WTC11 (cell line): Measurements from ENCODE around the gene STAG1. TPM values are rescaled to one million over a fixed set of nuclear protein-coding genes. Genes with fewer than 3 reads are reported as not detected.

Experiments
- ATAC-seq: fragments of 200-7000 bp; cut with Tn5 transposase; 2 replicates; pipeline ENCODE4 v1.10.0; 2021; ENCODE audit warnings: mild to moderate bottlenecking, moderate library complexity
- CTCF ChIA-PET: fragments of 300-600 bp; sonication (Branson Sonifier 250); formaldehyde crosslinking; loops from one replicate; lab custom pipeline; 2021; ENCODE audit warnings: antibody characterized with exemption; lab: Charles Lee
- POLR2A ChIA-PET: fragments of 350-600 bp; sonication (Branson Sonifier 250); formaldehyde crosslinking; loops from one replicate; lab custom pipeline; 2021; ENCODE audit warnings: antibody characterized with exemption; lab: Charles Lee
- DNase-seq: peaks from one replicate; pipeline ENCODE4 v3.0.0; 2021; ENCODE audit warnings: low spot score
- H3K27ac Mint-ChIP-seq: 2 replicates; pipeline ENCODE4 v1.8.0; 2021; ENCODE audit warnings: mixed read lengths
- H3K27me3 Mint-ChIP-seq: 2 replicates; pipeline ENCODE4 v1.8.0; 2021; ENCODE audit warnings: low read depth, mild to moderate bottlenecking, moderate library complexity, mixed read lengths
- H3K36me3 Mint-ChIP-seq: 2 replicates; pipeline ENCODE4 v1.8.0; 2021; ENCODE audit warnings: mixed read lengths
- H3K4me1 Mint-ChIP-seq: 2 replicates; pipeline ENCODE4 v1.8.0; 2022; ENCODE audit warnings: mixed read lengths
- H3K4me3 Mint-ChIP-seq: 2 replicates; pipeline ENCODE4 v1.8.0; 2021; ENCODE audit warnings: mild to moderate bottlenecking, moderate library complexity, mixed read lengths
- H3K9me3 Mint-ChIP-seq: 2 replicates; pipeline ENCODE4 v1.8.0; 2021; ENCODE audit warnings: mixed read lengths
- JAZF1 ChIP-seq: fragments of 250-450 bp; sonication (Bioruptor Pico); IDR thresholded peaks from 2 replicates; pipeline ENCODE4 v1.9.0; 2021; ENCODE audit warnings: moderate library complexity, mild to moderate bottlenecking, inconsistent platforms
- MYBL2 ChIP-seq: sonication (generic); formaldehyde crosslinking; IDR thresholded peaks from 2 replicates; pipeline ENCODE4 v1.8.1; 2023; ENCODE audit warnings: mild to moderate bottlenecking, moderate library complexity, missing genetic modification reagents
- NFYB ChIP-seq: sonication (generic); formaldehyde crosslinking; conservative IDR thresholded peaks from 2 replicates; pipeline ENCODE4 v1.8.0; 2022; ENCODE audit warnings: low read depth, missing genetic modification reagents
- NR1H2 ChIP-seq: sonication (generic); formaldehyde crosslinking; IDR thresholded peaks from 2 replicates; pipeline ENCODE4 v1.9.0; 2021; ENCODE audit warnings: mild to moderate bottlenecking, moderate library complexity, missing genetic modification reagents
- NR2C2 ChIP-seq: sonication (generic); formaldehyde crosslinking; IDR thresholded peaks from 2 replicates; pipeline ENCODE4 v1.8.0; 2022; ENCODE audit warnings: mild to moderate bottlenecking, missing genetic modification reagents
- TP53 ChIP-seq: sonication (generic); formaldehyde crosslinking; IDR thresholded peaks from 2 replicates; pipeline ENCODE4 v1.8.1; 2023; ENCODE audit warnings: mild to moderate bottlenecking, missing genetic modification reagents
- ZNF138 ChIP-seq: sonication (generic); formaldehyde crosslinking; conservative IDR thresholded peaks from 2 replicates; pipeline ENCODE4 v1.8.1; 2022; ENCODE audit warnings: mild to moderate bottlenecking, moderate library complexity, missing genetic modification reagents
- ZNF317 ChIP-seq: sonication (generic); formaldehyde crosslinking; IDR thresholded peaks from 2 replicates; pipeline ENCODE4 v1.8.1; 2023; ENCODE audit warnings: low read depth, mild to moderate bottlenecking, moderate library complexity, missing genetic modification reagents, borderline replicate concordance
- total RNA-seq: library from RNA; stranded (reverse); gene quantifications from 3 replicates; pipeline ENCODE4 v1.2.3, GENCODE V29; 2021
- TF ChIP-seq, protein P1 (sequence below): sonication (generic); formaldehyde crosslinking; IDR thresholded peaks from 2 replicates; pipeline ENCODE4 v1.8.1; 2022; ENCODE audit warnings: low read depth, missing genetic modification reagents, borderline replicate concordance
- TF ChIP-seq, protein P2 (sequence below): sonication (generic); formaldehyde crosslinking; IDR thresholded peaks from 2 replicates; pipeline ENCODE4 v1.8.1; 2023; ENCODE audit warnings: mild to moderate bottlenecking, missing genetic modification reagents
- TF ChIP-seq, protein P3 (sequence below): sonication (generic); formaldehyde crosslinking; IDR thresholded peaks from 2 replicates; pipeline ENCODE4 v1.8.0; 2023; ENCODE audit warnings: mild to moderate bottlenecking, missing genetic modification reagents
- TF ChIP-seq, protein P4 (sequence below): sonication (generic); formaldehyde crosslinking; IDR thresholded peaks from 2 replicates; pipeline ENCODE4 v1.8.0; 2022; ENCODE audit warnings: mild to moderate bottlenecking, missing genetic modification reagents
- TF ChIP-seq, protein P5 (sequence below): sonication (generic); formaldehyde crosslinking; IDR thresholded peaks from 2 replicates; pipeline ENCODE4 v1.8.0; 2022; ENCODE audit warnings: missing genetic modification reagents
- TF ChIP-seq, protein P6 (sequence below): fragments of 250-450 bp; sonication (Bioruptor Pico); IDR thresholded peaks from 2 replicates; pipeline ENCODE4 v1.8.0; 2021; ENCODE audit warnings: mild to moderate bottlenecking
- TF ChIP-seq, protein P7 (sequence below): sonication (generic); formaldehyde crosslinking; IDR thresholded peaks from 2 replicates; pipeline ENCODE4 v1.8.0; 2022; ENCODE audit warnings: mild to moderate bottlenecking, missing genetic modification reagents
- TF ChIP-seq, protein P8 (sequence below): fragments of 250-450 bp; sonication (Bioruptor Pico); conservative IDR thresholded peaks from 2 replicates; pipeline ENCODE4 v1.9.0; 2021; ENCODE audit warnings: mild to moderate bottlenecking
- TF ChIP-seq, protein P9 (sequence below): sonication (generic); formaldehyde crosslinking; conservative IDR thresholded peaks from 2 replicates; pipeline ENCODE4 v1.8.1; 2022; ENCODE audit warnings: mild to moderate bottlenecking, missing genetic modification reagents

STAG1 gene
- total RNA-seq, 1 experiment from 2014 or later = 20.7 TPM

DNA sequence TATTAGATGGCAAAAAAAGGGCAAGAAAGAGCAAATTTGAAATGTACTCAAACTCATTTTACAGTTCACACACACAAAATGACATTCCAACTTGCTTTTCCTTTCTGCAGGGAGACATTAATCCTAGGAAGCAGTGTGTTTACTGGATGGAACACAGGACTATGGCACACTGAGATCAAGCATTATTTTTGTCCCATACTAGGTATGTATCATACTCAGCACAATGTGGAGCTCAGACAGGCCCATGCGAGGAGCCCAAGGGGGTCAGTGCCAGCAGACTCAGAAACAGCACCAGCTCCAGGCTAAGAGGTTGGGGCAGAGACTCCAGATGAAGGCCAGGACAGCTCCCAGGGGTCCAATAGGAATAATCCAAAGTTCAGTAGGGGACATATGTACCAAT, 36.0 kb upstream of the STAG1 start:
- Mint-ChIP-seq H3K27me3 (no peaks in the 10 kb centered on the region), H3K27ac (no peak overlapping the region), H3K36me3 (no peaks in the 10 kb centered on the region), H3K4me1 (peaks cover 15% of the 10 kb centered on the region), H3K4me3 (no peak overlapping the region), H3K9me3 (peaks cover 8% of the 10 kb centered on the region)
- TF ChIP-seq, protein P1, sequence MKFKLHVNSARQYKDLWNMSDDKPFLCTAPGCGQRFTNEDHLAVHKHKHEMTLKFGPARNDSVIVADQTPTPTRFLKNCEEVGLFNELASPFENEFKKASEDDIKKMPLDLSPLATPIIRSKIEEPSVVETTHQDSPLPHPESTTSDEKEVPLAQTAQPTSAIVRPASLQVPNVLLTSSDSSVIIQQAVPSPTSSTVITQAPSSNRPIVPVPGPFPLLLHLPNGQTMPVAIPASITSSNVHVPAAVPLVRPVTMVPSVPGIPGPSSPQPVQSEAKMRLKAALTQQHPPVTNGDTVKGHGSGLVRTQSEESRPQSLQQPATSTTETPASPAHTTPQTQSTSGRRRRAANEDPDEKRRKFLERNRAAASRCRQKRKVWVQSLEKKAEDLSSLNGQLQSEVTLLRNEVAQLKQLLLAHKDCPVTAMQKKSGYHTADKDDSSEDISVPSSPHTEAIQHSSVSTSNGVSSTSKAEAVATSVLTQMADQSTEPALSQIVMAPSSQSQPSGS (CRISPR knock-in tag) = no peak
- no peak for TF ChIP-seq TP53 (CRISPR knock-in tag)
- TF ChIP-seq NFYB (CRISPR knock-in tag) = no peak
- TF ChIP-seq, protein P2, sequence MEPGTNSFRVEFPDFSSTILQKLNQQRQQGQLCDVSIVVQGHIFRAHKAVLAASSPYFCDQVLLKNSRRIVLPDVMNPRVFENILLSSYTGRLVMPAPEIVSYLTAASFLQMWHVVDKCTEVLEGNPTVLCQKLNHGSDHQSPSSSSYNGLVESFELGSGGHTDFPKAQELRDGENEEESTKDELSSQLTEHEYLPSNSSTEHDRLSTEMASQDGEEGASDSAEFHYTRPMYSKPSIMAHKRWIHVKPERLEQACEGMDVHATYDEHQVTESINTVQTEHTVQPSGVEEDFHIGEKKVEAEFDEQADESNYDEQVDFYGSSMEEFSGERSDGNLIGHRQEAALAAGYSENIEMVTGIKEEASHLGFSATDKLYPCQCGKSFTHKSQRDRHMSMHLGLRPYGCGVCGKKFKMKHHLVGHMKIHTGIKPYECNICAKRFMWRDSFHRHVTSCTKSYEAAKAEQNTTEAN (CRISPR knock-in tag) = no peak
- TF ChIP-seq, protein P3, sequence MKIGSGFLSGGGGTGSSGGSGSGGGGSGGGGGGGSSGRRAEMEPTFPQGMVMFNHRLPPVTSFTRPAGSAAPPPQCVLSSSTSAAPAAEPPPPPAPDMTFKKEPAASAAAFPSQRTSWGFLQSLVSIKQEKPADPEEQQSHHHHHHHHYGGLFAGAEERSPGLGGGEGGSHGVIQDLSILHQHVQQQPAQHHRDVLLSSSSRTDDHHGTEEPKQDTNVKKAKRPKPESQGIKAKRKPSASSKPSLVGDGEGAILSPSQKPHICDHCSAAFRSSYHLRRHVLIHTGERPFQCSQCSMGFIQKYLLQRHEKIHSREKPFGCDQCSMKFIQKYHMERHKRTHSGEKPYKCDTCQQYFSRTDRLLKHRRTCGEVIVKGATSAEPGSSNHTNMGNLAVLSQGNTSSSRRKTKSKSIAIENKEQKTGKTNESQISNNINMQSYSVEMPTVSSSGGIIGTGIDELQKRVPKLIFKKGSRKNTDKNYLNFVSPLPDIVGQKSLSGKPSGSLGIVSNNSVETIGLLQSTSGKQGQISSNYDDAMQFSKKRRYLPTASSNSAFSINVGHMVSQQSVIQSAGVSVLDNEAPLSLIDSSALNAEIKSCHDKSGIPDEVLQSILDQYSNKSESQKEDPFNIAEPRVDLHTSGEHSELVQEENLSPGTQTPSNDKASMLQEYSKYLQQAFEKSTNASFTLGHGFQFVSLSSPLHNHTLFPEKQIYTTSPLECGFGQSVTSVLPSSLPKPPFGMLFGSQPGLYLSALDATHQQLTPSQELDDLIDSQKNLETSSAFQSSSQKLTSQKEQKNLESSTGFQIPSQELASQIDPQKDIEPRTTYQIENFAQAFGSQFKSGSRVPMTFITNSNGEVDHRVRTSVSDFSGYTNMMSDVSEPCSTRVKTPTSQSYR (CRISPR knock-in tag) = no peak
- no peak for TF ChIP-seq ZNF317 (CRISPR knock-in tag)
- TF ChIP-seq, protein P4, sequence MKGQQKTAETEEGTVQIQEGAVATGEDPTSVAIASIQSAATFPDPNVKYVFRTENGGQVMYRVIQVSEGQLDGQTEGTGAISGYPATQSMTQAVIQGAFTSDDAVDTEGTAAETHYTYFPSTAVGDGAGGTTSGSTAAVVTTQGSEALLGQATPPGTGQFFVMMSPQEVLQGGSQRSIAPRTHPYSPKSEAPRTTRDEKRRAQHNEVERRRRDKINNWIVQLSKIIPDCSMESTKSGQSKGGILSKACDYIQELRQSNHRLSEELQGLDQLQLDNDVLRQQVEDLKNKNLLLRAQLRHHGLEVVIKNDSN (CRISPR knock-in tag) = no peak
- POLR2A ChIA-PET = no interaction called here
- DNase-seq (no peak), ATAC-seq (no peak)
- CTCF ChIA-PET = interaction anchor here (1.8 kb wide), 1 partner anchor 225 kb away, joined by 4 read pairs; no protein-coding TSS in a partner anchor

DNA sequence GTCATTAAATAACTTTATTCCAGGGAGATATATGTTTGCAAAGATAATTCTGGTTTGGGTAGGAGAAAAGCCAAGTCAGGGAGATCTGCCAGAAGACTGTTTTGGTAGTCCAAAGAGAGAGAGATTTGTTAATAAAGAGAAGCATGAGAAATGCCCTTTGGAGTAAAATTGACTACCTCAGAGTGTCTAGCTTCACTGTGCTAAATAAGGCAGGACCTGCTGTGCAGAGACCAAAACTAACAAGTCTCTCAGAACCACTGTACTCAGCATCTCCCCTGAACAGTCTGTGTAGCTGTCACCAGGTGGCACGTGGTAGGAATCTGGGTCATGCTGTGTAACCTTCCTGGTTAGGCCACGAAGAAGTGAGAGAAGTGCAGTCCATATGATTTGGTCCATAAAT, 35.2 kb upstream of the STAG1 start:
- no peak for DNase-seq
- POLR2A ChIA-PET = no interaction called here
- peaks cover 15% of the 10 kb centered on the region for H3K4me1 Mint-ChIP-seq
- no peak for ATAC-seq
- no peak overlapping the region for H3K4me3 Mint-ChIP-seq
- CTCF ChIA-PET = interaction anchor here (1.8 kb wide), 1 partner anchor 226 kb away, joined by 4 read pairs; no protein-coding TSS in a partner anchor
- H3K9me3 Mint-ChIP-seq = peaks cover 8% of the 10 kb centered on the region
- H3K27ac Mint-ChIP-seq = peak overlapping the region; percentile 81; the same call in 1 of the 2 replicates
- no peaks in the 10 kb centered on the region for H3K36me3 Mint-ChIP-seq
- H3K27me3 Mint-ChIP-seq = no peaks in the 10 kb centered on the region
- TF ChIP-seq, protein P5, sequence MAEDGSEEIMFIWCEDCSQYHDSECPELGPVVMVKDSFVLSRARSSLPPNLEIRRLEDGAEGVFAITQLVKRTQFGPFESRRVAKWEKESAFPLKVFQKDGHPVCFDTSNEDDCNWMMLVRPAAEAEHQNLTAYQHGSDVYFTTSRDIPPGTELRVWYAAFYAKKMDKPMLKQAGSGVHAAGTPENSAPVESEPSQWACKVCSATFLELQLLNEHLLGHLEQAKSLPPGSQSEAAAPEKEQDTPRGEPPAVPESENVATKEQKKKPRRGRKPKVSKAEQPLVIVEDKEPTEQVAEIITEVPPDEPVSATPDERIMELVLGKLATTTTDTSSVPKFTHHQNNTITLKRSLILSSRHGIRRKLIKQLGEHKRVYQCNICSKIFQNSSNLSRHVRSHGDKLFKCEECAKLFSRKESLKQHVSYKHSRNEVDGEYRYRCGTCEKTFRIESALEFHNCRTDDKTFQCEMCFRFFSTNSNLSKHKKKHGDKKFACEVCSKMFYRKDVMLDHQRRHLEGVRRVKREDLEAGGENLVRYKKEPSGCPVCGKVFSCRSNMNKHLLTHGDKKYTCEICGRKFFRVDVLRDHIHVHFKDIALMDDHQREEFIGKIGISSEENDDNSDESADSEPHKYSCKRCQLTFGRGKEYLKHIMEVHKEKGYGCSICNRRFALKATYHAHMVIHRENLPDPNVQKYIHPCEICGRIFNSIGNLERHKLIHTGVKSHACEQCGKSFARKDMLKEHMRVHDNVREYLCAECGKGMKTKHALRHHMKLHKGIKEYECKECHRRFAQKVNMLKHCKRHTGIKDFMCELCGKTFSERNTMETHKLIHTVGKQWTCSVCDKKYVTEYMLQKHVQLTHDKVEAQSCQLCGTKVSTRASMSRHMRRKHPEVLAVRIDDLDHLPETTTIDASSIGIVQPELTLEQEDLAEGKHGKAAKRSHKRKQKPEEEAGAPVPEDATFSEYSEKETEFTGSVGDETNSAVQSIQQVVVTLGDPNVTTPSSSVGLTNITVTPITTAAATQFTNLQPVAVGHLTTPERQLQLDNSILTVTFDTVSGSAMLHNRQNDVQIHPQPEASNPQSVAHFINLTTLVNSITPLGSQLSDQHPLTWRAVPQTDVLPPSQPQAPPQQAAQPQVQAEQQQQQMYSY (CRISPR knock-in tag) = no peak
- TF ChIP-seq NR2C2 (CRISPR knock-in tag) (no peak), MYBL2 (CRISPR knock-in tag) (no peak), ZNF138 (no peak), NR1H2 (CRISPR knock-in tag) (no peak), JAZF1 (CRISPR knock-in tag) (no peak)
- TF ChIP-seq, protein P6, sequence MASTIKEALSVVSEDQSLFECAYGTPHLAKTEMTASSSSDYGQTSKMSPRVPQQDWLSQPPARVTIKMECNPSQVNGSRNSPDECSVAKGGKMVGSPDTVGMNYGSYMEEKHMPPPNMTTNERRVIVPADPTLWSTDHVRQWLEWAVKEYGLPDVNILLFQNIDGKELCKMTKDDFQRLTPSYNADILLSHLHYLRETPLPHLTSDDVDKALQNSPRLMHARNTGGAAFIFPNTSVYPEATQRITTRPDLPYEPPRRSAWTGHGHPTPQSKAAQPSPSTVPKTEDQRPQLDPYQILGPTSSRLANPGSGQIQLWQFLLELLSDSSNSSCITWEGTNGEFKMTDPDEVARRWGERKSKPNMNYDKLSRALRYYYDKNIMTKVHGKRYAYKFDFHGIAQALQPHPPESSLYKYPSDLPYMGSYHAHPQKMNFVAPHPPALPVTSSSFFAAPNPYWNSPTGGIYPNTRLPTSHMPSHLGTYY (CRISPR knock-in tag) = no peak
- TF ChIP-seq, protein P7, sequence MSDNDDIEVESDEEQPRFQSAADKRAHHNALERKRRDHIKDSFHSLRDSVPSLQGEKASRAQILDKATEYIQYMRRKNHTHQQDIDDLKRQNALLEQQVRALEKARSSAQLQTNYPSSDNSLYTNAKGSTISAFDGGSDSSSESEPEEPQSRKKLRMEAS (CRISPR knock-in tag) = no peak
- TF ChIP-seq, protein P8, sequence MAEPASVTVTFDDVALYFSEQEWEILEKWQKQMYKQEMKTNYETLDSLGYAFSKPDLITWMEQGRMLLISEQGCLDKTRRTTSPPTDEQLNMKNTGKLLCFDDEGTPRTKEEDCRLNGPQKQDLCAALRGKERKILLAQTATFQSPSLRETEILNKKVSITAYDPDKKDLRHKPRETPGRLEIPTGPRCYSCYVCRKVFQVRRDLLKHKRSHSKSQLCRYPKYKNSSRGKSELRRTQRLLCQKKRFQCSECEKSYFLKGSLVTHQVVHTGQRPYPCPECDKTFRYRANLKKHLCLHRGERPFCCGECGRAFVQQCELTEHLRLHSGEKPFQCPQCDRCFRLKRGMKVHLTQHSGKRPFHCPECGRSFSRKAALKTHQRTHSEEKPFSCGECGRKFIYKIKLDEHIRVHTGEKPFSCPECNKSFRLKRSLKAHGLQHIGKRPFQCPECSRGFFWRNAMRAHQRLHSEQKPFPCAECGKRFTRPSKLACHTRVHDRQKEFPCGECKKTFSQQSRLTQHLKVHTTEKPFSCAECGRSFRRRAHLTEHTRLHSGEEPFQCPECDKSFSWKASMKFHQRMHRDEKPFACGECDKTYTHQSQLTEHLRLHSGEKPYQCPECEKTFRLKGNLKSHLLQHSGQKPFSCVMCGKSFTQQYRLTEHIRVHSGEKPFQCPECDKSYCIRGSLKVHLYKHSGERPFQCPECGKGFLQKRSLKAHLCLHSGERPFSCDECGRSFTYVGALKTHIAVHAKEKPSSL (CRISPR knock-in tag) = no peak
- TF ChIP-seq, protein P9, sequence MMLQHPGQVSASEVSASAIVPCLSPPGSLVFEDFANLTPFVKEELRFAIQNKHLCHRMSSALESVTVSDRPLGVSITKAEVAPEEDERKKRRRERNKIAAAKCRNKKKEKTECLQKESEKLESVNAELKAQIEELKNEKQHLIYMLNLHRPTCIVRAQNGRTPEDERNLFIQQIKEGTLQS = no peak
